ENCODE measurements around the gene ARMC3. TPM values are rescaled to one million over a fixed set of nuclear protein-coding genes. Genes with fewer than 3 reads are reported as not detected.
A peak's percentile ranks its signal among the peaks of the same experiment; 100 is the strongest.
"Not testable (repeated sequence)": the region's sequence is repeated elsewhere in the genome, so short reads cannot be mapped to it uniquely, and the experiment has no call there.

Gene ARMC3
- total RNA-seq, 1 donor from 2014 or later, result 0.23 TPM

GRCh38 chr10:22925088-22925487, 2.8 kb upstream of the ARMC3 start:
- Histone ChIP-seq H3K4me1 (ENCODE audit: insufficient read depth, low read length) (peaks cover 4% of the 10 kb centered on the region), H3K4me2 (ENCODE audit: low read length) (no peak overlapping the region), H2AFZ (ENCODE audit: low read depth, low read length) (no peak overlapping the region), H3K36me3 (ENCODE audit: insufficient read depth, low read length) (no peaks in the 10 kb centered on the region), H3K4me3 (ENCODE audit: insufficient read depth, low read depth, low read length) (no peak overlapping the region), H3K9ac (ENCODE audit: low read length) (no peak overlapping the region), H3K79me2 (ENCODE audit: insufficient read depth, low read length) (no peaks in the 10 kb centered on the region), H3K27me3 (ENCODE audit: insufficient read depth, low read length) (no peaks in the 10 kb centered on the region), H3K27ac (ENCODE audit: low read depth, low read length) (no peak overlapping the region), H4K20me1 (ENCODE audit: insufficient read depth, low read length) (no peaks in the 10 kb centered on the region), H3K9me3 (ENCODE audit: insufficient read depth, low read depth, low read length) (no peaks in the 10 kb centered on the region)
- Mint-ChIP-seq H3K4me1 (ENCODE audit: low read depth, unreplicated experiment) (no peaks in the 10 kb centered on the region), H3K4me3 (ENCODE audit: unreplicated experiment) (no peak overlapping the region), H3K36me3 (ENCODE audit: low read depth, unreplicated experiment) (no peaks in the 10 kb centered on the region), H3K27me3 (ENCODE audit: low read depth, unreplicated experiment) (peaks cover 3% of the 10 kb centered on the region), H3K27ac (ENCODE audit: unreplicated experiment) (no peak overlapping the region), H3K9me3 (ENCODE audit: unreplicated experiment) (peaks cover 1% of the 10 kb centered on the region)
- FAIRE-seq, result no peak
- no peak for DNase-seq (ENCODE audit: low read depth)
- TF ChIP-seq CTCF (IDR thresholded peaks at IDR 0.05; ENCODE audit: insufficient read depth, low read depth, low read length), result no peak

- H2AFZ ChIP-seq (ENCODE audit: low read depth, low read length), result peak overlapping the region; percentile 100
Measured at GRCh38 chr10:22927166-22927565, 687 bp upstream of the ARMC3 start.

GRCh38 chr10:22929053-22929452, 1.2 kb downstream of the ARMC3 start:
- not testable (repeated sequence) for H3K27me3 ChIP-seq (ENCODE audit: insufficient read depth, low read length); H3K4me2 ChIP-seq (ENCODE audit: low read length); H3K4me1 ChIP-seq (ENCODE audit: insufficient read depth, low read length); H3K36me3 Mint-ChIP-seq (ENCODE audit: low read depth, unreplicated experiment); H4K20me1 ChIP-seq (ENCODE audit: insufficient read depth, low read length); FAIRE-seq; H3K27ac Mint-ChIP-seq (ENCODE audit: unreplicated experiment); H3K27me3 Mint-ChIP-seq (ENCODE audit: low read depth, unreplicated experiment); H3K4me1 Mint-ChIP-seq (ENCODE audit: low read depth, unreplicated experiment); H3K9me3 Mint-ChIP-seq (ENCODE audit: unreplicated experiment); H3K4me3 ChIP-seq (ENCODE audit: insufficient read depth, low read depth, low read length); H3K27ac ChIP-seq (ENCODE audit: low read depth, low read length); H3K9me3 ChIP-seq (ENCODE audit: insufficient read depth, low read depth, low read length); H3K4me3 Mint-ChIP-seq (ENCODE audit: unreplicated experiment); H3K79me2 ChIP-seq (ENCODE audit: insufficient read depth, low read length); H3K9ac ChIP-seq (ENCODE audit: low read length); H2AFZ ChIP-seq (ENCODE audit: low read depth, low read length); H3K36me3 ChIP-seq (ENCODE audit: insufficient read depth, low read length); DNase-seq (ENCODE audit: low read depth)

More at GRCh38 chr10:22927166-22927565, 687 bp upstream of the ARMC3 start:
- Histone ChIP-seq H3K9ac (ENCODE audit: low read length) (peak overlapping the region; percentile 85), H3K27ac (ENCODE audit: low read depth, low read length) (no peak overlapping the region), H3K9me3 (ENCODE audit: insufficient read depth, low read depth, low read length) (no peaks in the 10 kb centered on the region), H3K4me1 (ENCODE audit: insufficient read depth, low read length) (peaks cover 4% of the 10 kb centered on the region), H3K4me3 (ENCODE audit: insufficient read depth, low read depth, low read length) (peak overlapping the region; percentile 64), H3K27me3 (ENCODE audit: insufficient read depth, low read length) (no peaks in the 10 kb centered on the region), H3K4me2 (ENCODE audit: low read length) (peak overlapping the region; percentile 98), H3K36me3 (ENCODE audit: insufficient read depth, low read length) (no peaks in the 10 kb centered on the region), H3K79me2 (ENCODE audit: insufficient read depth, low read length) (no peaks in the 10 kb centered on the region), H4K20me1 (ENCODE audit: insufficient read depth, low read length) (no peaks in the 10 kb centered on the region)
- Mint-ChIP-seq H3K36me3 (ENCODE audit: low read depth, unreplicated experiment) (no peaks in the 10 kb centered on the region), H3K4me1 (ENCODE audit: low read depth, unreplicated experiment) (no peaks in the 10 kb centered on the region), H3K9me3 (ENCODE audit: unreplicated experiment) (no peaks in the 10 kb centered on the region), H3K27ac (ENCODE audit: unreplicated experiment) (no peak overlapping the region), H3K27me3 (ENCODE audit: low read depth, unreplicated experiment) (peaks cover 3% of the 10 kb centered on the region), H3K4me3 (ENCODE audit: unreplicated experiment) (no peak overlapping the region)
- no peak for TF ChIP-seq CTCF (IDR thresholded peaks at IDR 0.05; ENCODE audit: insufficient read depth, low read depth, low read length)
- TF ChIP-seq EZH2 (IDR thresholded peaks at IDR 0.05; ENCODE audit: insufficient read depth, low read length), result no peak
- DNase-seq (ENCODE audit: low read depth), result no peak
- FAIRE-seq, result no peak

All from astrocyte (in vitro differentiated cells and primary cell).